Left colon (tissue), 2 donors: ENCODE results near the gene PXMP2. TPM values are rescaled to one million over a fixed set of nuclear protein-coding genes. Genes with fewer than 3 reads are reported as not detected.
A peak's percentile ranks its signal among the peaks of the same experiment; 100 is the strongest.

Source experiments
- ATAC-seq: fragments of 200-7000 bp; cut with Tn5 transposase; one replicate; pipeline ENCODE4 v1.9.1; 2020; ENCODE audit warnings: mild to moderate bottlenecking, moderate library complexity
- DNase-seq, 2 donors: peaks; one replicate each; pipeline ENCODE4 v3.0.0-alpha.2; 2020
- intact Hi-C, 2 donors: fragments of 100-400 bp; cut with DNase I in 1 of 2; cut with micrococcal nuclease in 1 of 2; formaldehyde crosslinking; loops; one replicate each; pipeline versions ENCODE4 v1.11.2 to v1.14.0; 2022; cut with DNase I, micrococcal nuclease
- total RNA-seq, 2 donors: library from RNA; stranded (reverse); fragmentation: NEBNext Ultra II Directional; extraction: Animal tissue kit (Norgen Biotek cat#: 25700); gene quantifications; one replicate each; pipeline ENCODE4 v1.2.1, GENCODE V29; 2021
- donor health status: DM: no; HTN: no; CAD: no.
- donor health status: DM: yes; HTN: yes; CAD: no.

PXMP2 gene
- total RNA-seq, 2 donors from 2014 or later: 93.1 to 112 TPM

DNA sequence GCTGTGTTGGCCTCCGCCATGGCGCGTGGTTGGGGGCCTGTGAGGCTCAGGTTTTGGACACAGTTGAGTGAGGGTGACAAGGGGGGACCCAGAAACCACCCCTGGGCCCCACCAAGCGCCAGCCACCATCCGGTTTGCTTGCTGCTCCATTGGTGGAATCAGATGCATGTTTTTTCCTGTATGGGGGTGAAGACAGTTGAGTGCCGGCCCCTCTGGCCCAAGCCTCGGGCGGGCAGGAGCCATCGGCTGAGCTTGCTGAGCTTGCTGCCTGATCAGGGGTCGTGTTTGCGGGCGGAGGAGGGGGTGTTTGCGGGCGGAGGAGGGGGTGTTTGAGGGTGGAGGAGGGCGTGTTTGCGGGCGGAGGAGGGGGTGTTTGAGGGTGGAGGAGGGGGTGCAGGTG lies 29.6 kb downstream of the PXMP2 start:
- no peak for DNase-seq
- intact Hi-C loops: no loop called here
- no peak for ATAC-seq

DNA sequence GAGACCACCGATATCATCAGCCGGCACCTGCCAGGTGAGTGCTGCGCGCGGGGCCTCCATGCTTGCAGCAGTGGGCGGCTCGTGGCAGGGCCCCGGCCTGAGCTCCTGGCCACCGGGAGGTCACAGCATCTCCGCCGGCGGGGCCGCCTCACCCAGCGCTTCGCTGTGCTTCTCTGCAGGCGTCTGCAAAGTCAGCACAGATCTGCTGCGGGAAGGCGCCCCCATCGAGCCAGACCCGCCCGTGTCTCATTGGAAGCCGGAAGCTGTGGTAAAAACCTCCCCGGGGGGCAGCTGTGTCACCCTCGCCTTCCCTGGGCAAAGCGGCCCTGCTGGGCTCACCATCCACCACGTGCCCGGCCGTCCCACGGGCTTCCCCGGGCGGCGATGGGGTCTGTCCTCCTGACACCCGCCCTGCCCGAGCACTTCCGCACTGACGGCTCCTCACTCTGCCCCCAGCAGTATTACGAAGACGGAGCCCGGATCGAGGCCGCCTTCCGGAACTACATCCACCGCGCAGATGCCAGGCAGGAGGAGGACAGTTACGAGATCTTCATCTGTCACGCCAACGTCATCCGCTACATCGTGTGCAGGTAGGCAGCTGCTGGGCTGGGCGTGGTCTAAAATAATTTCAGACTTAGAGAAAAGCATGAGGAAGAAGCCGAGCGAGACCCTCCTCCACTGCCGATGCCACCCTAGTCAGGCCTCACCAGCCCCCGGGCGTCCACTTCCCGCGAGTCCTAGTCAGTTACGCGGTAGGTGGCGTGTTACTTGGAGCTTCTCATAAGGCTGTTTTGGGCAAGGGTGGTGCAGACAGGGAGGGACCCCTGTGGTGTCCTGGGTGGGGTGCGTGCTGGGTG lies 30.4 kb downstream of the PXMP2 start:
- no peak for DNase-seq
- intact Hi-C loops: no loop called here
- no peak for ATAC-seq

DNA sequence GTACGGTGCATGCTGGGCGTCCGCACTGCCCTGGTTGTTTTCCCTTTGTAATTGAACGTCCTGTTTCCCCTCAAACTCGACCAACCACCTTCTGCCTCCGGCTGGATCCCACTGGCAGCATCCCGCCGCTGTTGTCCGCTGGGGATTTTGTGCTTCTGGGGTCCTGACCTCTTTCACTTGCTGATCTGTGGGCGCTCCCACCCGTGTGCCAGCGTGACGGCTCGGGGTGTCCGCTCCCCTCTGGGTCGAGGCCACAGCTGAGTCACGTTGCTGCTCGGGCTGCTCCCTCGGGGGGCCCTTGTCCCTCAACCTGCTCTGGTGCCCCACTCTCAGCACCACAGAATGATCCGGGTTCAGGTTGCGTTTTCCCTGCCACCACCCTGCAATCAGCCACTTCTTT lies 31.3 kb downstream of the PXMP2 start:
- intact Hi-C loops: no loop called here
- no peak for DNase-seq
- ATAC-seq: no peak

DNA sequence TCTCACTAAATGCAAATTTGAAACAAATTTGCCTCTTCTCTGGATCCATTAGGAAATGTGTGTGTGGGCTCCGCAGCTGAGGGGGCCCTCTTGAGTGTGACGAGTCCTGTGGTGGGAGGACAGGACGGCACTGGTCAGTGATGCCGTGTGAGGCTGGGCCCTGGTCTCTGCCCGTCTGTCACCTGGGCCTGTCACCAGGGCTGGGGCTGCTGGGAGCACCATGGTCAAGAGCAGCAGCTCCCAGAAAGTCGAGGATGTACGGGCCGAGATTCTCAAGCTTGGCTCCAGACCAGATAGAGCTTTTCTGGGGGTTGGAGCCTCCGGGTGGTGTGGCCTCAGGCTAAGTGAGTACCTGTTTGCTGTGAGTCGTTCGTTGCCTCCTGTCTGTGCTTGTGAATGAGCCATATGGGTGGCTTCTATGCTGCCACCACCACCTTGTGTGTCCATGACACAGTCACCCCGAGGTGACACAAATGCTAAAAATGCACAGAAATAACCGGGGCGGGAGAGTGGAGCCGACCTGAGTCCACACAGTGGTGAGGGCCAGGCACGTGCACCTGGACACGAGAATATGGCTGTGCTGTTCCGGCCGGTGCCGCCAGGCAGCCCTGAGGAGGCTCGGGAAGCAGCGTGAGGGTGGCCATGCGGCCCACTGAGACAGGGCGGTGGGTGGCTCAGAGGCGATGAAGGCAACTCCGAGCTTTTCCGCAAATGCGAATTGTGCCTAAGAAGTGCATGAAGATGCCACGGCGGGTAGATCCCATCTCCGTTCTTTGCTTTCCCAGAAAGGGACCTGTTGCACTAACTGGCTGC lies 32.0 kb downstream of the PXMP2 start:
- intact Hi-C loops: no loop called here
- ATAC-seq (peak; percentile 19), DNase-seq (no peak)

DNA sequence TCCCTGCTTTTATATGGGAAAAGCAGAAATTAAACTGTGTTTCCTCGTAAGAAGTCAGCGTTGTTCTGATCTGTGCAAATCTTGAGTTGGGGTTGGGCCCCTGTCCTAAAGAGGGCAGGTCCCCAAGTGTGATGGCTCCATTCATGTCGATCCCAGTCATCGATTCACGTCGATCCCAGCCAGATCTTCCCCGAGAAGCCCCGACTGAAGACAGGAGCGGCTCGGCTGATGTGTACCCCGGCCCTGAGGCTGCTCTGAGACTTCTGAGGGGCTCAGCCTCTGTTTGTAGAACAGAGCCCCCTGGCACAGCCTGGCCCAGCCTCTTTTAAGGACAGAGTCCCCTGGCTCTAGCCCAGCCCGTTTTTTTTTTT lies 32.6 kb downstream of the PXMP2 start:
- DNase-seq: no peak
- intact Hi-C loops: no loop called here
- ATAC-seq: no peak

DNA sequence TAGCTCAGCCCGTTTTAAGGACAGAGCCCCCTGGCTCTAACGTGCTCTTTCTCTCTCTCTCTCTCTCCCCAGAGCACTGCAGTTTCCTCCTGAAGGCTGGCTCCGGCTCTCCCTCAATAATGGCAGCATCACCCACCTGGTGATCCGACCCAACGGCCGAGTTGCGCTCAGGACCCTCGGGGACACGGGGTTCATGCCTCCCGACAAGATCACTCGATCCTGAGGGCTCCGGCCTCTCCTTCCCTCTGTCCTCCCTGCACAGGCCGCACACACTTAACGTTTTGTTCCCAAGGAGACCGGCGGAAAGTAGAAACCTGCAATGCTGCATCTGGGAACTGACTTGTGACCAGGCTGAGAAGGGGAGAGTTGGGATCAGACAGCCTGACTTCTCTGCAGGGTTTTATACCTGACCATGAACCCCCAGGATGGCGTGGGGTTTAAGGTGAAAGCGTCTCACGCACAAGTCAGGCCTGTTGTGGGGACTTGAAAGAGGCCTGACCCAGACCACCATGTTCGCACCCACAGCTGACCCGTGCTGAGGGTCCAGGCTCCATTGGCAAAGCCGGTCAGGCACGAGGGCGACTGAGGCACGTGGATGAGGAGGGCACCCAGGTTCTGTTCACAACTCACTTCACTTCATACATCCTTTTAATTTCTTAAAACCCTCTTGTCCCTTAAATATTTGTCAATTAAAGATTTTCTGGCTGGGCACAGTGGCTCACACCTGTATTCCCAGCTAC lies 33.4 kb downstream of the PXMP2 start:
- no peak for DNase-seq
- ATAC-seq: no peak
- intact Hi-C loops: no loop called here

DNA sequence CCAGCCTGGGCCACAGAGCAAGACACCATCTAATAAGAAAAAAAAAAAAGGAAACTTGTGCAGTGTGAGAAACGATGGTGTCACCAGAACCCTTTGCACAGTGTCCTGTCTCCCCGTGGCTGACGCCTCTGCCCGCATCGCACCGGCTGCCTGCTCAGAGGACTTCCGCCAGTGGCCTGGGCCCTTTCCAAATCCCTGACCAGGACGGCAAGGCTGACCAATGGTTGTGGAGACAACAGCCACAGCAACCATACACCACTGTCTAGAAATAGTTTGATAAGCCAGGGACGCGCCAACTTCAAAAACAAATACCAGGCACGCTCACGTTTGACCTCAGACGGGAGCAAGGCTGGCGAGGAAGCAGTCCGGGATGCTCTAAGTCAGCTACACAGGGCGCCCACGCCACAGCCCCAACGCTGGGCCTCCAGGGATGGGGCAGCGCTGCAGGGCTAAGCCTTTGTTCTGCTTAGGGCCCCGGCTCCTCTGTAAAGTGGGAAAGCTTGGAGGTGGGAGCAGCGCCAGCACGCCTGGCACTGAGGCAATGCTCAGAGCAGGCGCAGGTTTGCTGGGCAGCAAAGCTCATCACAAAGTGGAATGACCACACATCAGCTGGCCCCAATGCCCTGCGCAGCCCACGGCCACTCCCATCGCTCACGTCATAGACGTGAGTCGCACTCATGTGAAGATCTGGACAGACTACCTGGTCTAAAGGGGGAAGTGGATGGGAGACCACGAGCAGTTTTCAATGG lies 35.8 kb downstream of the PXMP2 start:
- no peak for ATAC-seq
- intact Hi-C loops: no loop called here
- no peak for DNase-seq

DNA sequence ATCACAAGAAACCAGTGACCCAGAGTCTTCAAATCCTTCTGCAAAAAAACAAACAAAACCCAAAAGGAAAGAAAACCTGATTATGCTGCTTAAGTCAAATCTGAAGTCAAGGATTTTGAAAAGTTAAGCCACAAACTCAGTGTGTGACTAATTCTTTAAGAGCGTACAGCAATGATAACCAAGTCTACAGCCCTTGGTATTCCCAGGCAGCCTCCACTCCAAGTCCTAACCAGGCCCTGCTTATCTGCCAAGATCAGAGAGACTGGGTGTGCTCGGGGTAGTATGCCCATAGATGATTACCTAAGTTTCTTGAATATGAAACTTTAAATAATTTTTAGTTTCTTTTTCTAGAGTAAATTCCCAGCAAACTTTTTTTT lies 36.4 kb downstream of the PXMP2 start:
- DNase-seq: no peak
- ATAC-seq: no peak
- intact Hi-C loops: no loop called here

DNA sequence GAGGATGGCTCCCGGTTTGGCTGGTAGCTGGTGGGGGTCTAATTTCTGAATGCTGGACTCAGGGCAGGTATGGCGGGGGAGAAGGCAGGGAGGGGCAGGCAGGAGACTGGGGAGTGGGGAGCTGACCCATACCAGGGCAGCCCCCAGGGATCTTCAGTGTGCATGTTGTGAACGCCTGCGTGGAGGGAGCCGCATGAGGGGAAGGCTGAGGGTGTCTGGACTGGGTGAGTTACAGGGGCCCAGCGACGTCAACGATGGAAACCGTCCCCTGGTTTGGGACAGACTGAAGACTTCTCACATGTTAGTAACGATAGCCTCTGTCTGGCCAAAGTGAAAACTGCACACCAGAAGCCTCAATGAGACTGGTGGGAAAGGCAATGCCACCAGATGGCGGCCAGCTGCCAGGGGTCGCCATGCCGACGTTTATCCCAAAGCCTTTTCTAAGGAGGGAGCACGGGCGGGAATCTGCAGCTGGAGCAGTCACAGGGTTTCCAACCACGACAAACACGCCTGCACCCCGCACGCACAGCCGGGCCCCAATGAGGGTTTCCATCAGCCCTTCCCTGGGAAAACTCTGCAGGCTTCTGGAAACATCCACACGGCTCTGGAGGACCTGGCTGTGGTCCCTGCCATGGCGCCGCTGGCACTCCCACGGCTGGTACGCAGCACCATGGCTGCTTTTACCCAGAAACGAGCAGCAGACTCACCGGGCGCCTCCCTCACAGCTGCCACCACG lies 37.3 kb downstream of the PXMP2 start:
- ATAC-seq (no peak), DNase-seq (no peak)
- intact Hi-C loops: no loop called here

DNA sequence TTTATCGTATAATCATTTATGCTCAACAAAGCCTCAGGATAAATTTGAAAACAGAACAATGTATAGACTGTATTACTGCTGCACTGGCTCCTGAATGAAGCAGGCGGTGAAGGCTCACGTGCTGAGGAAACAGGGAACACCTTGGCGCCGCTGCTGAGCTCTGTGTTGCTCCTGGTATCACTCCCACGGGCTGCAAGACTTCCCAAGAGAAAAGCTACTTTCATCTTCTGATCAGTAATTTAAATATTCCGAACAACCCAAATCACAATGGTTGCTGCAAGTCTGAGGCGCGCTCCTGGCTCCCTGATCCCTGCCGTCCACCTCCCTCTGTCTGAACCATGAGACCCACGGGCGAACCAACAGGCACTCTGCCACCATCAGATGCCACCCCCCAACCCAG lies 39.0 kb downstream of the PXMP2 start:
- intact Hi-C loops: no loop called here
- no peak for ATAC-seq
- DNase-seq: no peak

DNA sequence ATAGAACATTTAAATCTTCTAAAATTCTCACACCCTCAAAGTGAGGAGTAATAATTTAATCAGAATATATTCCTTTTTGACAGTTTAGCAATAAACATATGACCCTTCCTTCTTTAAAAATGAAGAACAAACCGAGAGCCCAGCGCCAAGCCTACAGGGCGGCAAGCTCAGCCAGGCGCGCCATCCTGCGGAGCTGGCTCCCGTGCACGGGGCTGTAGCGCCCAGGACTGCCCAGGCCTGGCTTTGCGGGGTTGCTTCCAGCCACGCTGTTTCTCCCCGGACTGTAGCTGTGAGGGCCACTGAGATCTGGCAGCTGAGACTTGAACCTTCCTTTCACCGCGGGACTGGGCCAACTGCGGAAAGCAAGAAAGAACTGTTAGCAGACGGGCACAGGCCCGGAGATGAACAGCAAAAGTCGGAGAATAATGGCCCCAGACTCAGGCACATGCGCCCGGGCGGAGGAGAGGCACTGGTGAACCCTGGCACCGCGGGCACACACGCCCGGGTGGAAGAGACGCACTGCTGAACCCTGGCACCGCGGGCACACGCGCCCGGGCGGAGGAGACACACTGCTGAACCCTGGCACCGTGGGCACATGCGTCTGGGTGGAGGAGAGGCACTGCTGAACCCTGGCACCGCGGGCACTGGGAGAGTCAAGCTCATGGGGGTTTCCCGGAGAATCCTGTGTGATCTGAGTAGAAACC lies 39.9 kb downstream of the PXMP2 start:
- ATAC-seq (no peak), DNase-seq (no peak)

DNA sequence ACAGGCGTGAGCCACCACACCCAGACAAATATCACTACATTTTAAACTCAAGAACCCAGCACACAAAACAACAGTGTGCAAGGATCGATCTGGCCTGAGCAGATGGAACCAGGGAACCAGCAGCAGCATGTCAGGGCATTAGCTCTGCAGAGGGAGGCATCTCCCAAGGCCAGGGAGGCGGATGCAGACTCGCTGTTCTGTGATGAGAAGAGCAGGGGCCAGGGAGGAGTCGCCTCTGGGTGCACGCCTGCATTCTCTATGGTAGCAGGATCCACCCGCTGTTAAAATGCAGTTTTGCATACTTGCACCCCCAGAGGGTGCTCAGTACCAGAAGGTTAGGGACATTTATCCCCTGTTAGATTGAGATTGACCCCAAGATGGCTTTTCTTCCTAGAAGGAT lies 41.1 kb downstream of the PXMP2 start:
- intact Hi-C loops: no loop called here
- no peak for DNase-seq
- ATAC-seq: no peak

More for the DNA sequence above, 39.9 kb downstream of the PXMP2 start:
- intact Hi-C loops: no loop called here

DNA sequence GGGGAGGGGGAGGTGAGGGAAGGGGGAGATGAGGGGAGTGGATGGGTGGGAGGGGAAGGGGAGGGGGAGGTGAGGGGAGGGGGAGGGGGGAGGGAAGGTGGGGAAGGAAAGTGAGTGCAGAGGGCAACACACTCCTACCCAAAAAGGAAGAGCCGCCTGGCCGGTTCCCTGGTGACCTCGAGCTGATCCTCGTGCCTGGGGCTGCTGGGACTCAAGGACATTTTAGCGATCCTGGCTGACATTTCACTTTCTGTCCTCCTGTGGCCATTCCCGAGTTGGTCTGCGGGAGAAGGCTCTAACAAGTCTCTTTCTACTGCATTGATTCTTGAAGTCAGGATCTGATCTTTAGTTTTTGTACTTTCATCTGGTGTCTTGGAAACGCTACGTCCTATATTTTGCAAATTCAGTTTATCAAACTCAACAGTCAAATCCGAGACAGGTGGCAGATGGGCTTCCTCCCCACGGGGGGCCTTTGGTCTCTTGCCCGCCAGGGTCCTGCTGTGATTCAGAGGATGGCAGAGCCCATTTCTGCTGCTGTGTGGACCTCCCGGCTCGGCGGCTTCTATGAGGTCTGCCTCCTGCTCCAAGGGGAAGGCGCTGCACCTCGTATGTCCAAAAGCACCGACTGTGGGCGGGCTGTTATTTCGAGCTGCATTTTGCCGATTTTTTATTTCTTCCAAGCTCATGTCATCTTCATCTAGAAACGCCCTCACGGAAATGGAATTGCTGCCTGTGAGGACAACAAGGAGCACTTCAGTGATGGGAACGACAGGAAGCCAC lies 42.3 kb downstream of the PXMP2 start:
- intact Hi-C loops: no loop called here
- no peak for ATAC-seq
- no peak for DNase-seq

DNA sequence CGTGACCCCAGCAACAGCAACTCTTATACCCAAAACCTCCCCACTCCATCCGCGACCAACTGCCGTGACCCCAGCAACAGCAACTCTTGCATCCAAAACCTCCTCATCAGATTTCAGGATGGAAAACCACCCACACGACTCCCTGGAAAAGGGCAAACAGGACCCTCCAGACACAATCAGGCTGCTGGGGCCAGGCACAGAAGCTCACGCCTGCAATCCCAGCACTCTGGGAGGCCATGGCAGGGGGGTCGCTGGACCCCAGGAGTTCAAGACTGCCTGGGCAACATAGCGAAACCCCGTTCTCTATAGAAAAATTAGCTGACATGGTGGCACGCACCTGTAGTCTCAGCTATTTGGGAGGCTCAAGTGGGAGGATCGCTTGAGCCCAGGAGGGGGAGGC lies 43.0 kb downstream of the PXMP2 start:
- no peak for DNase-seq

DNA sequence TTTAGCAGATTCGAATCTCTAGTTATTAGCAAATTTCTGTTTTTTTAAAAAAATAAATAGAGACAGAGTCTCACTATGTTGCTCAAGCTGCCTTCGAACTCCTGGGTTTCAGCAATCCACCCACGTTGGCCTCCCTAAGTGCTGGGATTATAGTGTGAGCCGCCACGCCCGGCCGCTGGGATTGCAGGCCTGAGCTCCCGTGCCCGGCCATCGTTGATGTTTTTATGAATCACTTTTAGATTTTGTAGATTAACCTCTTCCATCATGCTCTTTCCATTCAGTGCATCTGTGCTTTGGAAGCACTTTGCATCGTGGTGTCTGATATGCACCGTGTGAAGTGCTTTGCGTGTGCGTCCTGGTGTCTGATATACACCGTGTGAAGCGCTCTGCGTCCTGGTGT lies 44.2 kb downstream of the PXMP2 start:
- intact Hi-C loops: no loop called here
- no peak for ATAC-seq

More for the DNA sequence above, 43.0 kb downstream of the PXMP2 start:
- intact Hi-C loops: no loop called here
- ATAC-seq: no peak

DNA sequence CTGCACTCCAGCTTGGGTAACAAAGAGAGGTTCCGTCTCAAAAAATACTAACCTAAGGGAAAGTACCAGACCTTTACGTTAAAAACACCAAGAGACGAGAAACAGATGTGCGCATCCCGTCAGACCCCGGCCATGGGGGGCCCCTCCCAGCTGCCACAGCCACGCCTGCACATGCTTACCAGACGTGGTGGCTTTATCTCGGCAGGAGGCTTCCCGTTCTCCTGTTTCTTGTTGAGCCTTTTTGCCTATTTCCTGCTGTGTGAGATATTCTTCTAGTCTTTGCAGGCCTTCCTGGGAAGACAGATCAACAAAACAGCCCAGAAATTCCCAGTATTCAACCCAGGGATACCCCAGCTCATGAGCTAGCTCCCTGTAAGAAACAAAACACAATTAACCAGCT lies 46.8 kb downstream of the PXMP2 start:
- ATAC-seq: no peak

More for the DNA sequence above, 44.2 kb downstream of the PXMP2 start:
- no peak for DNase-seq

DNA sequence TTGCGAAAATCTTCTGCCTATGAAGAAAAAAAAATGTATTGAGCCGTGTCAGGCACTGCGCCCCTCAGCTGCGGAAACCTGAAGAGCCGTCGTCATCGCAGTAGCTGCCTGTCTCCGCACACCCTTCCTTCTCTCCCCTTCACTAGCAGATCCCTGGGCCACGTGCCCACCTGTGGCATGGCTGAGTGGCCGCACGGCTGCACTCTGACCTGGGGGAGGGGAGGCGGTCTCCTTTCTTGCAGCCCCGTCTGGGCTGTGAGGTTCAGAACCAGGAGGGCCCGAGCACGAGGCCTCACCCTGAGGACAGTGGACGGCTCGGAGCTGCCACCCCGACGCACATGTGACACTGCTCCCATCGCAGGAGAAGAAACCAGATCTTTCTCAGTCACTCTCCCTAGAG lies 48.1 kb downstream of the PXMP2 start:
- ATAC-seq (no peak), DNase-seq (no peak)
- intact Hi-C loops: no loop called here

More for the DNA sequence above, 46.8 kb downstream of the PXMP2 start:
- no peak for DNase-seq
- intact Hi-C loops: no loop called here
